Mesenchymal stem cell (in vitro differentiated cells and primary cell): Measurements from ENCODE around the gene TTF2.
A peak's percentile ranks its signal among the peaks of the same experiment; 100 is the strongest.

Experiments used
- DNase-seq: peaks from one replicate; pipeline ENCODE4 v3.0.0-alpha.2; 2013
- H2AFZ ChIP-seq: one replicate; pipeline ENCODE4 v1.6.1; 2013; ENCODE audit warnings: low read depth, mild to moderate bottlenecking, control low read depth, inconsistent platforms, low read length, moderate library complexity
- H2AK5ac ChIP-seq: 2 replicates; pipeline ENCODE4 v1.6.1; 2013; ENCODE audit warnings: low read length, moderate library complexity, mild to moderate bottlenecking, inconsistent platforms; ENCODE audit not compliant: severe bottlenecking
- H2BK120ac ChIP-seq: one replicate; pipeline ENCODE4 v1.6.1; 2013; ENCODE audit warnings: low read depth, mild to moderate bottlenecking, inconsistent platforms, low read length, moderate library complexity
- H2BK12ac ChIP-seq, 2 experiments: one replicate each; pipeline ENCODE4 v1.6.1; 2013; ENCODE audit warnings: inconsistent platforms in 2 of 2, low read length in 2 of 2, mild to moderate bottlenecking in 2 of 2, moderate library complexity in 2 of 2, control low read depth in 1 of 2
- H2BK15ac ChIP-seq: one replicate; pipeline ENCODE4 v1.6.1; 2013; ENCODE audit warnings: mild to moderate bottlenecking, low read depth, inconsistent platforms; ENCODE audit not compliant: poor library complexity, severe bottlenecking
- H2BK5ac ChIP-seq: 2 replicates; pipeline ENCODE4 v1.6.1; 2013; ENCODE audit warnings: low read depth, mild to moderate bottlenecking, low read length, control low read depth, inconsistent platforms; ENCODE audit not compliant: poor library complexity, severe bottlenecking
- H3K14ac ChIP-seq, 2 experiments: one replicate each; pipeline ENCODE4 v1.6.1; 2013; ENCODE audit warnings: inconsistent platforms in 2 of 2, low read length in 2 of 2, control low read depth in 1 of 2, mild to moderate bottlenecking in 1 of 2, moderate library complexity in 1 of 2
- H3K18ac ChIP-seq, 2 experiments: one replicate each; pipeline ENCODE4 v1.6.1; 2013; ENCODE audit warnings: inconsistent platforms in 2 of 2, low read length in 2 of 2, control low read depth in 1 of 2, low read depth in 1 of 2, mild to moderate bottlenecking in 1 of 2
- H3K23ac ChIP-seq, 2 experiments: one replicate each; pipeline ENCODE4 v1.6.1; 2013; ENCODE audit warnings: inconsistent platforms in 2 of 2, low read length in 2 of 2, mild to moderate bottlenecking in 2 of 2, moderate library complexity in 2 of 2, control low read depth in 1 of 2
- H3K27ac ChIP-seq: 2 replicates; pipeline ENCODE4 v1.5.1; 2013; ENCODE audit warnings: mild to moderate bottlenecking, moderate library complexity, low read length, control low read depth, inconsistent platforms; ENCODE audit not compliant: poor library complexity, severe bottlenecking
- H3K27me3 ChIP-seq, 2 experiments: 2 replicates each; pipeline versions ENCODE4 v1.6.1 to v1.7.0; 2013; ENCODE audit warnings: low read length in 2 of 2, mild to moderate bottlenecking in 2 of 2, moderate library complexity in 2 of 2, control low read depth in 1 of 2, inconsistent platforms in 1 of 2; ENCODE audit not compliant: control insufficient read depth in 1 of 2, insufficient read depth in 1 of 2
- H3K36me3 ChIP-seq, 2 experiments: 2 replicates each; pipeline versions ENCODE4 v1.6.1 to v1.7.0; 2013; ENCODE audit warnings: low read length in 2 of 2, control low read depth in 1 of 2, inconsistent platforms in 1 of 2, low read depth in 1 of 2, mild to moderate bottlenecking in 1 of 2; ENCODE audit not compliant: insufficient read depth in 2 of 2, control insufficient read depth in 1 of 2
- H3K4ac ChIP-seq, 2 experiments: one replicate each; pipeline ENCODE4 v1.6.1; 2013; ENCODE audit warnings: inconsistent platforms in 2 of 2, low read length in 2 of 2, mild to moderate bottlenecking in 2 of 2, moderate library complexity in 2 of 2, control low read depth in 1 of 2, low read depth in 1 of 2
- H3K4me1 ChIP-seq: 2 replicates; pipeline ENCODE4 v1.6.1; 2013; ENCODE audit warnings: low read depth, low read length, control low read depth; ENCODE audit not compliant: control insufficient read depth, insufficient read depth
- H3K4me2 ChIP-seq: 2 replicates; pipeline ENCODE4 v1.6.1; 2013; ENCODE audit warnings: low read length, mild to moderate bottlenecking, inconsistent platforms; ENCODE audit not compliant: poor library complexity, severe bottlenecking
- H3K4me3 ChIP-seq, 2 experiments: 2 replicates each; pipeline versions ENCODE4 v1.5.1 to v1.7.0; 2013; ENCODE audit warnings: low read length in 2 of 2, mild to moderate bottlenecking in 2 of 2, control low read depth in 1 of 2, low read depth in 1 of 2; ENCODE audit not compliant: insufficient read depth in 1 of 2
- H3K79me1 ChIP-seq: replicated peaks from 2 replicates; pipeline ENCODE4 v1.6.1; 2013; ENCODE audit warnings: mild to moderate bottlenecking, control low read depth, low read length, inconsistent platforms; ENCODE audit not compliant: poor library complexity, severe bottlenecking
- H3K9ac ChIP-seq: 2 replicates; pipeline ENCODE4 v1.7.0; 2013; ENCODE audit warnings: mild to moderate bottlenecking, low read length, moderate library complexity
- H3K9me3 ChIP-seq: 2 replicates; pipeline ENCODE4 v1.7.0; 2013; ENCODE audit warnings: mild to moderate bottlenecking, low read length; ENCODE audit not compliant: control insufficient read depth
- H4K8ac ChIP-seq: one replicate; pipeline ENCODE4 v1.6.1; 2013; ENCODE audit warnings: inconsistent platforms, mild to moderate bottlenecking, low read length, moderate library complexity
- H4K91ac ChIP-seq: one replicate; pipeline ENCODE4 v1.6.1; 2013; ENCODE audit warnings: mild to moderate bottlenecking, low read length, inconsistent platforms
- WGBS: methylation state at CpG from one replicate; pipeline ENCODE4 v1.1.7; 2013; ENCODE audit warnings: mixed read lengths; 5-methylcytosine and 5-hydroxymethylcytosine counted together

TTF2 gene

DNA sequence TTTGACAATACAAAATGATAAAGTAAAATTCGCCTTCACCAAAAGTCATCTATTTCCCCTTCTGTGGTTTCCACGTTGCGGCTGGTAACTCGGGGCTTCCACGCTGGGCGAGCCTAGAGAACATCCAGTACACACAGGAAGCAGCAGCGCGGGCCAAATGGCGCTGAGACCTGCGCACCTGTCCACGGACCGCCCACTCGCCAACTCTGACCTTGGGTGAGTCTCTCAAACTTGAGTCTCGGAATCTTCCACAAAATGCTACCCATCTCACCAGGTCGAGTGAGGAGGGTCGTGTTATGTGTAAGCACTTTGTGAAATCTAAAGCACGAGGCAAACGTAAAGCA is 820 bp upstream of the TTF2 start:
- H3K9me3 ChIP-seq, result no peaks in the 10 kb centered on the region
- no peak for DNase-seq
- peak overlapping the region in 1 of 2 experiments; percentile 57 for H3K18ac ChIP-seq
- H3K27me3 ChIP-seq, result no peaks in the 10 kb centered on the region
- H3K36me3 ChIP-seq, result peaks cover 0 to 11% of the 10 kb centered on the region in 2 experiments
- no peak overlapping the region for H2AK5ac ChIP-seq
- peak overlapping the region; percentile 78 to 92 for H3K4me3 ChIP-seq
- no peak overlapping the region for H3K14ac ChIP-seq
- no peak overlapping the region for H2BK15ac ChIP-seq
- no peak overlapping the region for H3K23ac ChIP-seq
- peaks cover 6% of the 10 kb centered on the region for H3K79me1 ChIP-seq
- H2AFZ ChIP-seq, result peak overlapping the region; percentile 95
- H3K4ac ChIP-seq, result no peak overlapping the region
- no peak overlapping the region for H4K8ac ChIP-seq
- under 1% methylated on average over 14 of the region's 18 CpGs for WGBS
- H2BK5ac ChIP-seq, result no peak overlapping the region
- H3K27ac ChIP-seq, result peak overlapping the region; percentile 37
- no peak overlapping the region for H2BK12ac ChIP-seq
- H3K4me1 ChIP-seq, result peaks cover 5% of the 10 kb centered on the region
- no peak overlapping the region for H2BK120ac ChIP-seq
- peak overlapping the region; percentile 98 for H3K4me2 ChIP-seq
- peak overlapping the region; percentile 76 for H3K9ac ChIP-seq
- no peak overlapping the region for H4K91ac ChIP-seq

DNA sequence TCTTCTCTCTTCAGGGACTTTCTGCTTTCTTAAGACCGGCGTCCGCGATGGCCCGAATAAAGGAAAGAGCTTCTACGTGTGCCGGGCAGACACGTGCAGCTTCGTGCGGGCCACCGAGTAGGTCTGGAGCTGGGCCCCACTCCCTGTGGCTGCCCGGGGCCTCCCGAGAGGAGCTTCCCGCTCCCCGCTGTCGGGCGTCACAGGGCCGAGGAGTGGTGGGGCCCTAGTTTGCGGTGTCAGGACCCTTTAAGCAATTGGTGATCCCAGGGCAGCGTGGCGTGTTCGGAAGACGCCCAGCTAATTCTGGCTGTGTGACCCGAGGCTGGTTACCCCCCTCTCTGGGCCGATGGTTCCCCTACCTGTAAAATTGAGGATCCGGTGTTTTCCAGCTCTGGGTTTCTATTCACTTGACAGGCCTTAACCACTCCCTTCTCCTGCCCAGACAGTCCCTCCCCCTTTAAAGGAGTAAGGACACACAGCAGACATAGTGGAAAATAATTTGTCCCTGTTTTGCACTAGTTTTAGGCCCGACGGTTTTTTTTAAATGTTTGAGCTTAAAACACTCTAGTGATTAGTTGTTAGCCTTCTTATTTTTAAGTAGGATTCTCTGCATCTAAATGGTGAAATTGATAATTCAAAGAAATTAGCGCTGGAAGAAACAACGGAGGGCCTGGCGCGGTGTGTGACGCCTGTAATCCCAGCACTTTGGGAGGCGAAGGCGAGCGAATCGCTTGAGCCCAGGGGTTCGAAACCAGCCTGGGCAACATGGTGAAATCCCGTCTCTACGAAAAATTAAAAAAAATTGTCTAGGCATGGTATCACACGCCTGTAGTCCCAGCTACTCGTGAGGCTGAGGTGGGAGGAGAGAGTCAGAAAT is 553 bp downstream of the TTF2 start:
- DNase-seq, result peak; percentile 73
- Histone ChIP-seq H3K27ac (peak overlapping the region; percentile 5), H3K27me3 (no peaks in the 10 kb centered on the region), H3K4me2 (peak overlapping the region; percentile 96), H2BK12ac (no peak overlapping the region), H3K4me1 (peaks cover 5% of the 10 kb centered on the region), H4K8ac (peak overlapping the region; percentile 47), H2BK15ac (no peak overlapping the region), H3K14ac (no peak overlapping the region), H3K79me1 (peaks cover 6% of the 10 kb centered on the region), H2AK5ac (no peak overlapping the region), H3K4ac (no peak overlapping the region), H3K18ac (no peak overlapping the region), H2AFZ (peak overlapping the region; percentile 81), H3K4me3 (peak overlapping the region; percentile 79 to 92), H4K91ac (no peak overlapping the region), H3K9me3 (no peaks in the 10 kb centered on the region), H3K23ac (no peak overlapping the region), H2BK120ac (no peak overlapping the region), H3K9ac (peak overlapping the region; percentile 89), H2BK5ac (no peak overlapping the region), H3K36me3 (peaks cover 0 to 11% of the 10 kb centered on the region in 2 experiments)
- WGBS, result 25% methylated on average over 42 of the region's 42 CpGs

DNA sequence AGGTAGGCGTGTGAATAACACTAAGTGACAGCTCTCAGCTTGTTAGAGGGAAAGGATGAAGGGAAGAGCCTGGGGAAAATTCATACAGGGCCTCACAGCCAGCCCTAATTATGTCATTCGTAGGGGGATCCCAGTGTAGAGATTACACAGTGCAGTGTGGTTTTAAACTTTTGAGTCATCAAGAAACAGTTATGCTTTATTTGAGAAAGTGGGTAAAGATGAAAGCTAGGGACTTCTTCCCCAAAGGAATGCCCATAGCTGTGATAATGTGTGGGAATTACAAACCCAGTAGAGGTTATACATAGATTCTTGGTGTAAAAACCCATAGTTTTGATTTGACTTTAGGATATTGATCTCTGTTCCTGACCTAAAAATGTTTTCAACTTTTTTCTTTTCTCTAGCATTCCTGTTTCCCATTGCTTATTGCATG is 1.9 kb downstream of the TTF2 start:
- no peak overlapping the region for H2BK120ac ChIP-seq
- H4K8ac ChIP-seq, result no peak overlapping the region

DNA sequence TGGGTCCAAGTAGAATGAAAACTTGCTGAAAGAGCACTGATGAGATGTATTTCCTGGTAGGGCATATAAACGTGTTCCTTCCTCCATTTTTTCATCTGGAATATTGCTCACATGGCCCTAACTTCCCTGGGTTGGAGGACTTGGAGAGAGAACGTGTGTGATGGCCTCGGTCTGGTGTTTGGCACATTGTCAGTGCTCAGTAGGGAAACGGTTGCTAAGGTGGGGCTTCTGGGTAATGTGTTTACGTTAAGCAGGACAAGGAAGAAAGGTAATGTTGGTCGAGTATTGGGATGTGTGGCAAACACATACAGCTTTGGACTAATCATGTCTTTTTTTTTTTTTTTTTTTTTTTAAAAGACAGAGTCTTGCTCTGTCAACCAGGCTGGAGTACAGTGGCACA is 6.2 kb downstream of the TTF2 start:
- no peak overlapping the region for H2AK5ac ChIP-seq
- no peak overlapping the region for H3K14ac ChIP-seq
- H4K8ac ChIP-seq, result no peak overlapping the region
- H3K79me1 ChIP-seq, result peaks cover 13% of the 10 kb centered on the region
- DNase-seq, result no peak
- no peak overlapping the region for H3K18ac ChIP-seq
- H4K91ac ChIP-seq, result no peak overlapping the region
- no peak overlapping the region for H2BK12ac ChIP-seq
- no peak overlapping the region for H2BK15ac ChIP-seq
- H3K27me3 ChIP-seq, result no peaks in the 10 kb centered on the region
- no peak overlapping the region for H3K4me3 ChIP-seq
- no peaks in the 10 kb centered on the region for H3K9me3 ChIP-seq
- no peaks in the 10 kb centered on the region for H3K4me1 ChIP-seq
- no peak overlapping the region for H2BK120ac ChIP-seq
- no peak overlapping the region for H3K9ac ChIP-seq
- H3K36me3 ChIP-seq, result peaks cover 0 to 11% of the 10 kb centered on the region in 2 experiments
- no peak overlapping the region for H3K27ac ChIP-seq
- no peak overlapping the region for H3K23ac ChIP-seq
- no peak overlapping the region for H2AFZ ChIP-seq
- no peak overlapping the region for H2BK5ac ChIP-seq
- WGBS, result 99% methylated on average over 4 of the region's 6 CpGs
- no peak overlapping the region for H3K4me2 ChIP-seq
- H3K4ac ChIP-seq, result no peak overlapping the region

More for the DNA sequence above, 1.9 kb downstream of the TTF2 start:
- peaks cover 0 to 11% of the 10 kb centered on the region in 2 experiments for H3K36me3 ChIP-seq
- H3K27me3 ChIP-seq, result no peaks in the 10 kb centered on the region
- H3K79me1 ChIP-seq, result peaks cover 7% of the 10 kb centered on the region
- H2AK5ac ChIP-seq, result no peak overlapping the region
- H2BK12ac ChIP-seq, result no peak overlapping the region
- H3K4me1 ChIP-seq, result peaks cover 5% of the 10 kb centered on the region
- no peaks in the 10 kb centered on the region for H3K9me3 ChIP-seq
- H3K23ac ChIP-seq, result no peak overlapping the region
- H3K4me3 ChIP-seq, result no peak overlapping the region
- H2BK5ac ChIP-seq, result no peak overlapping the region
- no peak overlapping the region for H3K4ac ChIP-seq
- H4K91ac ChIP-seq, result no peak overlapping the region
- H3K14ac ChIP-seq, result no peak overlapping the region
- H3K18ac ChIP-seq, result no peak overlapping the region
- H3K27ac ChIP-seq, result no peak overlapping the region
- no peak overlapping the region for H3K4me2 ChIP-seq
- H2BK15ac ChIP-seq, result no peak overlapping the region
- no peak overlapping the region for H3K9ac ChIP-seq
- DNase-seq, result peak; percentile 89
- no peak overlapping the region for H2AFZ ChIP-seq
- 67% methylated on average over 2 of the region's 2 CpGs for WGBS
